PC-9 (cell line): ENCODE measurements around the gene DSG4. TPM values are rescaled to one million over a fixed set of nuclear protein-coding genes. Genes with fewer than 3 reads are reported as not detected.

Experiments
- BruUV-seq: library from RNA; stranded (reverse); fragments of 400-500 nt; replicated peaks from 2 replicates; lab custom pipeline; 2021; lab: Mats Ljungman, UMichigan
- CTCF ChIA-PET: fragments of 300-600 bp; sonication (Branson Sonifier 250); formaldehyde crosslinking; loops from one replicate; lab custom pipeline; 2022; ENCODE audit warnings: antibody characterized with exemption; lab: Charles Lee
- POLR2A ChIA-PET: fragments of 300-600 bp; sonication (Branson Sonifier 250); formaldehyde crosslinking; loops from one replicate; lab custom pipeline; 2022; ENCODE audit warnings: antibody characterized with exemption; ENCODE audit not compliant: unreplicated experiment; lab: Charles Lee
- DNase-seq, 2 experiments: peaks; one replicate each; pipeline versions ENCODE4 v3.0.0 to v3.0.0-alpha.2; 2015 to 2022; ENCODE audit warnings: mixed read lengths in 1 of 2
- H2AFZ ChIP-seq: fragments of 200-600 bp; sonication (generic); 2 replicates; pipeline ENCODE4 v1.8.1; 2017; ENCODE audit warnings: antibody characterized with exemption
- H3F3A ChIP-seq: fragments of 200-600 bp; sonication (generic); 2 replicates; pipeline ENCODE4 v1.8.1; 2017; ENCODE audit warnings: antibody characterized with exemption, mild to moderate bottlenecking, low read depth; ENCODE audit not compliant: insufficient read depth
- H3K27ac ChIP-seq: fragments of 200-600 bp; sonication (generic); 2 replicates; pipeline ENCODE4 v1.6.1; 2016; ENCODE audit warnings: mixed run types
- H3K27me3 ChIP-seq: fragments of 200-600 bp; sonication (generic); 2 replicates; pipeline ENCODE4 v1.6.1; 2016; ENCODE audit warnings: low read depth, mixed run types; ENCODE audit not compliant: insufficient read depth
- H3K36me3 ChIP-seq: fragments of 200-600 bp; sonication (generic); 2 replicates; pipeline ENCODE4 v1.6.1; 2016; ENCODE audit warnings: low read depth, mixed run types
- H3K4me1 ChIP-seq: fragments of 200-600 bp; sonication (generic); replicated peaks from 2 replicates; pipeline ENCODE4 v1.6.1; 2016; ENCODE audit warnings: mixed run types; ENCODE audit not compliant: insufficient read depth
- H3K4me2 ChIP-seq: fragments of 200-600 bp; sonication (generic); 2 replicates; pipeline ENCODE4 v1.6.1; 2017; ENCODE audit warnings: mixed run types
- H3K4me3 ChIP-seq: fragments of 200-600 bp; sonication (generic); 2 replicates; pipeline ENCODE4 v1.6.1; 2016; ENCODE audit warnings: mixed run types
- H3K79me2 ChIP-seq: fragments of 200-600 bp; sonication (generic); 2 replicates; pipeline ENCODE4 v1.6.1; 2017; ENCODE audit warnings: low read depth, mixed run types
- H3K9me2 ChIP-seq: fragments of 200-600 bp; sonication (generic); 2 replicates; pipeline ENCODE4 v1.8.1; 2017; ENCODE audit warnings: mild to moderate bottlenecking; ENCODE audit not compliant: insufficient read depth
- H3K9me3 ChIP-seq: fragments of 200-600 bp; sonication (generic); 2 replicates; pipeline ENCODE4 v1.8.1; 2016; ENCODE audit warnings: low read depth; ENCODE audit not compliant: insufficient read depth
- H4K20me1 ChIP-seq: fragments of 200-600 bp; sonication (generic); 2 replicates; pipeline ENCODE4 v1.8.1; 2017; ENCODE audit not compliant: insufficient read depth
- CTCF ChIP-seq: fragments of 200-600 bp; sonication (generic); conservative IDR thresholded peaks from 2 replicates; pipeline ENCODE4 v1.6.1; 2017; ENCODE audit warnings: mixed run types, antibody characterized with exemption, mild to moderate bottlenecking, moderate library complexity
- EZH2 ChIP-seq: fragments of 200-600 bp; sonication (generic); IDR thresholded peaks from 2 replicates; pipeline ENCODE4 v1.8.0; 2017; ENCODE audit warnings: antibody characterized with exemption, low read depth
- intact Hi-C: fragments of 100-400 bp; cut with micrococcal nuclease; formaldehyde crosslinking; loops from one replicate; pipeline ENCODE4 v1.10.0; 2022; ENCODE audit not compliant: unreplicated experiment
- total RNA-seq: library from RNA; stranded (reverse); gene quantifications from 2 replicates; pipeline ENCODE4 v1.2.3, GENCODE V29; 2021

DSG4 gene
- total RNA-seq, 1 experiment from 2014 or later = not detected

DNA sequence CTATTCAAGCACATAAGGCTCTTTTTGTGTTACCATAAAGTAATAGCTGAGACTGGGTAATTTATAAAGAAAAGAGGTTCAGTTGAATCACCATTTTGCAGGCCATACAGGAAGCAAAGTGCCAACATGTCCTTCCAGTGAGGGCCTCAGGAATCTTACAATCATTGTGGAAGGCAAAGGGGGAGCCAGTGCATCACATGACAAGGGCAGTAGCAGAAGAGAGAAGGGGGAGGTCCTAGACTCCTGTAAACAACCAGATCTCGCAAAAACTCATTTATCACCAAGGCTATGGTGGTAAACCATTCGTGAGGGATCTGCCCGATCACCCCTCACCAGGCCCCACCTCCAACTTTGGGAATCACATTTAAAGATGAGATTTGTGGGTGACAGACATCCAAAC lies 16.7 kb downstream of the DSG4 start:
- Histone ChIP-seq H3K4me2 (no peak overlapping the region), H3K79me2 (no peaks in the 10 kb centered on the region), H3K9me3 (no peaks in the 10 kb centered on the region), H3K9me2 (no peaks in the 10 kb centered on the region), H3F3A (no peaks in the 10 kb centered on the region), H4K20me1 (no peaks in the 10 kb centered on the region), H3K27me3 (no peaks in the 10 kb centered on the region), H3K36me3 (no peaks in the 10 kb centered on the region), H3K4me3 (no peak overlapping the region), H2AFZ (no peak overlapping the region), H3K4me1 (peaks cover 9% of the 10 kb centered on the region; the same call in 1 of the 2 replicates), H3K27ac (no peak overlapping the region)
- no TSS peak for BruUV-seq
- TF ChIP-seq EZH2 = no peak
- TF ChIP-seq CTCF = no peak
- POLR2A ChIA-PET = no interaction called here
- intact Hi-C loops = no loop called here
- no peak for DNase-seq
- CTCF ChIA-PET = interaction anchor here (0.5 kb wide), 1 partner anchor 30 kb away, joined by 3 read pairs; no protein-coding TSS in a partner anchor

DNA sequence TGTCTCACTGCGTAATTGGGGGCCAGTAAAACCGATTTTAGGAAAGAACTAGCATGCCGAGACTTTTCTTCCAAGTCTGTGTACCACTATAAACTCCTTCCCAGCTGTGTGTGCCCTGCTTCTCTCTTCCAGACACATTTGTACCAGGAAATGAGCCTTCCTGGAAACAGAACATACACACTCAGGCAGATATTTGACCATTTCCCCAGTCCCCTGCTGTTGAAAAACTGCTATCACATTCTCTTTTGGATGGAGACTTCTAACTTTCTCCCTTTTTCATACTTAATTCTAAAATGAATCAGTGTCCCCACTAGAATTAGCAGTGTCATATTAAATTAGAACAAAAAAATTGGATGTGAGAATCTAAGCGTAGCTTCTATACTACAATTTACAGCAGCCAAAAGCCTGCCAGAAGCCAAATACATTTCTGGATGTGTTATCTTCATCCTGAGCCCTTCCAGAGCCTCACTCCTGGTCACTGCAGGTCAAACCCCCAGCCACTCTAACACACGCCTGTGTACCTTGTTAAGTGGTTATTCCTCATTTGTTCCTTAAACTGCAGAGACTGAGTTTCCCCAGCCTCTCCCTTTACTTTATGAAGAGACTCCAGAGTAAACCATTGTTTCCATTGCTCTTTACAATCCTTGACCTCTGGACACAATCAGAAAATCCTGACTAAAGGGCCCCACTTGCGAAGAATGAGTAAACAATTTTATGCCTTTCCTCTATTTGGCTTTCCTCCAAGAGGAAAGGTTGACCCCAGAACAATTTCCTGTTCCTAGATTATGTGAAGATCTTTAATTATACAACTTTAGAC lies 20.4 kb downstream of the DSG4 start:
- no peaks in the 10 kb centered on the region for H3K9me3 ChIP-seq
- H2AFZ ChIP-seq = no peak overlapping the region
- TF ChIP-seq CTCF = no peak
- no peak for TF ChIP-seq EZH2
- intact Hi-C loops = no loop called here
- H3K27ac ChIP-seq = no peak overlapping the region
- no TSS peak for BruUV-seq
- DNase-seq = no peak
- no peaks in the 10 kb centered on the region for H3K9me2 ChIP-seq
- ChIA-PET CTCF (no interaction called here), POLR2A (no interaction called here)
- H3K36me3 ChIP-seq = no peaks in the 10 kb centered on the region
- H4K20me1 ChIP-seq = no peaks in the 10 kb centered on the region
- peaks cover 18% of the 10 kb centered on the region for H3K4me1 ChIP-seq
- no peaks in the 10 kb centered on the region for H3K79me2 ChIP-seq
- H3K4me2 ChIP-seq = no peak overlapping the region
- H3K4me3 ChIP-seq = no peak overlapping the region
- no peaks in the 10 kb centered on the region for H3F3A ChIP-seq
- H3K27me3 ChIP-seq = no peaks in the 10 kb centered on the region

- H3K36me3 ChIP-seq = no peaks in the 10 kb centered on the region
- no peaks in the 10 kb centered on the region for H3K79me2 ChIP-seq
- ChIA-PET CTCF (no interaction called here), POLR2A (no interaction called here)
- H3F3A ChIP-seq = no peaks in the 10 kb centered on the region
- no peak for DNase-seq
- no peak overlapping the region for H3K27ac ChIP-seq
- BruUV-seq = no TSS peak
- intact Hi-C loops = no loop called here
- TF ChIP-seq CTCF = no peak
- no peak for TF ChIP-seq EZH2
- no peak overlapping the region for H3K4me2 ChIP-seq
- peaks cover 18% of the 10 kb centered on the region for H3K4me1 ChIP-seq
- H3K9me3 ChIP-seq = no peaks in the 10 kb centered on the region
- H4K20me1 ChIP-seq = no peaks in the 10 kb centered on the region
- no peaks in the 10 kb centered on the region for H3K9me2 ChIP-seq
- no peak overlapping the region for H3K4me3 ChIP-seq
- no peak overlapping the region for H2AFZ ChIP-seq
- H3K27me3 ChIP-seq = no peaks in the 10 kb centered on the region
Measured at GRCh38 chr18:31398191-31398590, 21.6 kb downstream of the DSG4 start.
